HEK293 (cell line): ENCODE data around the gene TFR2.

Experiments
- CTCF ChIA-PET: fragments of 350-600 bp; formaldehyde crosslinking; extraction: SDS; loops from one replicate; lab custom pipeline; 2021; ENCODE audit warnings: antibody characterized with exemption; lab: Yijun Ruan, JAX
- POLR2A ChIA-PET: fragments of 300-600 bp; formaldehyde crosslinking; extraction: SDS; loops from one replicate; lab custom pipeline; 2020; ENCODE audit warnings: antibody characterized with exemption, inconsistent platforms; lab: Yijun Ruan, JAX
- H3K27ac ChIP-seq: fragments of 200-500 bp; sonication (Bioruptor generic); 2 replicates; pipeline ENCODE4 v1.5.1; 2014; ENCODE audit warnings: low read depth, low read length, control low read depth, inconsistent platforms; ENCODE audit errors: extremely low read depth
- H3K36me3 ChIP-seq, 2 experiments: fragments of 200-500 bp in 1 of 2; sonication (Bioruptor generic) in 1 of 2; 1 replicate in 1 of 2; 2 replicates in 1 of 2; pipeline ENCODE4 v1.5.1; 2014 to 2017; ENCODE audit warnings: inconsistent platforms in 2 of 2, low read length in 2 of 2; ENCODE audit not compliant: control insufficient read depth in 2 of 2, insufficient read depth in 1 of 2
- H3K4me1 ChIP-seq: fragments of 200-500 bp; sonication (Bioruptor generic); 2 replicates; pipeline ENCODE4 v1.5.1; 2014; ENCODE audit warnings: mild to moderate bottlenecking, low read length, inconsistent platforms; ENCODE audit not compliant: control insufficient read depth, insufficient read depth
- H3K4me3 ChIP-seq: 2 replicates; pipeline ENCODE4 v1.5.1; 2011; ENCODE audit warnings: low read depth, mild to moderate bottlenecking, control low read depth, low read length, moderate library complexity
- H3K9me3 ChIP-seq: fragments of 200-500 bp; sonication (Bioruptor generic); 2 replicates; pipeline ENCODE4 v1.5.1; 2014; ENCODE audit warnings: low read depth, low read length, inconsistent platforms; ENCODE audit not compliant: control insufficient read depth, insufficient read depth
- GLIS1 ChIP-seq: fragments of 450-650 bp; formaldehyde crosslinking; IDR thresholded peaks from 2 replicates; pipeline ENCODE4 v1.5.1; 2016; ENCODE audit warnings: missing biosample characterization, missing genetic modification characterization
- GLIS2 ChIP-seq: fragments of 450-650 bp; formaldehyde crosslinking; IDR thresholded peaks from 2 replicates; pipeline ENCODE4 v1.5.1; 2016; ENCODE audit warnings: missing biosample characterization, missing genetic modification characterization
- HOXC10 ChIP-seq: sonication (generic); formaldehyde crosslinking; IDR thresholded peaks from 2 replicates; pipeline ENCODE4 v1.8.1; 2023; ENCODE audit warnings: mild to moderate bottlenecking, missing genetic modification reagents
- KLF1 ChIP-seq: fragments of 450-650 bp; formaldehyde crosslinking; IDR thresholded peaks from 2 replicates; pipeline ENCODE4 v1.5.1; 2016; ENCODE audit warnings: missing biosample characterization, missing genetic modification characterization
- MZF1 ChIP-seq: fragments of 450-650 bp; formaldehyde crosslinking; IDR thresholded peaks from 2 replicates; pipeline ENCODE4 v1.5.1; 2017; ENCODE audit warnings: missing biosample characterization, missing genetic modification characterization, borderline replicate concordance
- PRDM1 ChIP-seq: fragments of 450-650 bp; formaldehyde crosslinking; IDR thresholded peaks from 2 replicates; pipeline ENCODE4; 2016; ENCODE audit warnings: missing biosample characterization, missing genetic modification characterization
- YY2 ChIP-seq: fragments of 450-650 bp; formaldehyde crosslinking; IDR thresholded peaks from 2 replicates; pipeline ENCODE4 v1.5.1; 2016; ENCODE audit warnings: missing biosample characterization, missing genetic modification characterization
- ZBTB48 ChIP-seq: fragments of 450-650 bp; formaldehyde crosslinking; IDR thresholded peaks from 2 replicates; pipeline ENCODE4 v1.5.1; 2016; ENCODE audit warnings: missing biosample characterization, missing genetic modification characterization
- ZFP69B ChIP-seq: fragments of 450-650 bp; formaldehyde crosslinking; IDR thresholded peaks from 2 replicates; pipeline ENCODE4 v1.5.1; 2016; ENCODE audit warnings: missing biosample characterization, missing genetic modification characterization
- ZIC2 ChIP-seq: fragments of 450-650 bp; formaldehyde crosslinking; IDR thresholded peaks from 2 replicates; pipeline ENCODE4 v1.5.1; 2016; ENCODE audit warnings: missing biosample characterization, missing genetic modification characterization
- ZNF133 ChIP-seq: fragments of 450-650 bp; formaldehyde crosslinking; IDR thresholded peaks from 2 replicates; pipeline ENCODE4 v1.5.1; 2016; ENCODE audit warnings: missing biosample characterization, missing genetic modification characterization
- ZNF23 ChIP-seq: fragments of 450-650 bp; formaldehyde crosslinking; IDR thresholded peaks from 2 replicates; pipeline ENCODE4 v1.5.1; 2016; ENCODE audit warnings: missing biosample characterization, missing genetic modification characterization, borderline replicate concordance
- ZNF394 ChIP-seq: fragments of 450-650 bp; formaldehyde crosslinking; IDR thresholded peaks from 2 replicates; pipeline ENCODE4 v1.5.1; 2016; ENCODE audit warnings: missing biosample characterization, missing genetic modification characterization, mild to moderate bottlenecking, moderate library complexity, borderline replicate concordance
- ZNF416 ChIP-seq: fragments of 450-650 bp; formaldehyde crosslinking; IDR thresholded peaks from 2 replicates; pipeline ENCODE4 v1.5.1; 2016; ENCODE audit warnings: missing biosample characterization, missing genetic modification characterization
- ZNF501 ChIP-seq: fragments of 450-650 bp; formaldehyde crosslinking; IDR thresholded peaks from 2 replicates; pipeline ENCODE4 v1.5.1; 2016; ENCODE audit warnings: missing biosample characterization, missing genetic modification characterization
- ZNF571 ChIP-seq: fragments of 450-650 bp; formaldehyde crosslinking; IDR thresholded peaks from 2 replicates; pipeline ENCODE4 v1.5.0; 2017; ENCODE audit warnings: missing biosample characterization, missing genetic modification characterization
- ZNF677 ChIP-seq: fragments of 450-650 bp; IDR thresholded peaks from 2 replicates; pipeline ENCODE4 v1.5.0; 2018; ENCODE audit warnings: missing biosample characterization, mild to moderate bottlenecking, missing genetic modification characterization, moderate library complexity
- ZNF843 ChIP-seq: fragments of 450-650 bp; formaldehyde crosslinking; IDR thresholded peaks from 2 replicates; pipeline ENCODE4 v1.5.1; 2016; ENCODE audit warnings: missing biosample characterization, missing genetic modification characterization
- ZSCAN30 ChIP-seq: fragments of 450-650 bp; IDR thresholded peaks from 2 replicates; pipeline ENCODE4 v1.5.1; 2018; ENCODE audit warnings: missing biosample characterization, mild to moderate bottlenecking, missing genetic modification characterization, moderate library complexity
- ZXDB ChIP-seq: fragments of 450-650 bp; formaldehyde crosslinking; IDR thresholded peaks from 2 replicates; pipeline ENCODE4 v1.5.1; 2016; ENCODE audit warnings: missing biosample characterization, missing genetic modification characterization
- TF ChIP-seq, protein P1 (sequence below): fragments of 450-650 bp; formaldehyde crosslinking; IDR thresholded peaks from 2 replicates; pipeline ENCODE4 v1.5.1; 2016; ENCODE audit warnings: missing biosample characterization, missing genetic modification characterization
- TF ChIP-seq, protein P2 (sequence below): fragments of 450-650 bp; formaldehyde crosslinking; IDR thresholded peaks from 2 replicates; pipeline ENCODE4 v1.5.1; 2016; ENCODE audit warnings: missing biosample characterization, missing genetic modification characterization
- TF ChIP-seq, protein P3 (sequence below): fragments of 450-650 bp; formaldehyde crosslinking; IDR thresholded peaks from 2 replicates; pipeline ENCODE4 v1.5.1; 2016; ENCODE audit warnings: missing biosample characterization, missing genetic modification characterization
- TF ChIP-seq, protein P4 (sequence below): fragments of 450-650 bp; formaldehyde crosslinking; IDR thresholded peaks from 2 replicates; pipeline ENCODE4 v1.5.1; 2016; ENCODE audit warnings: missing biosample characterization, missing genetic modification characterization

Gene TFR2

DNA sequence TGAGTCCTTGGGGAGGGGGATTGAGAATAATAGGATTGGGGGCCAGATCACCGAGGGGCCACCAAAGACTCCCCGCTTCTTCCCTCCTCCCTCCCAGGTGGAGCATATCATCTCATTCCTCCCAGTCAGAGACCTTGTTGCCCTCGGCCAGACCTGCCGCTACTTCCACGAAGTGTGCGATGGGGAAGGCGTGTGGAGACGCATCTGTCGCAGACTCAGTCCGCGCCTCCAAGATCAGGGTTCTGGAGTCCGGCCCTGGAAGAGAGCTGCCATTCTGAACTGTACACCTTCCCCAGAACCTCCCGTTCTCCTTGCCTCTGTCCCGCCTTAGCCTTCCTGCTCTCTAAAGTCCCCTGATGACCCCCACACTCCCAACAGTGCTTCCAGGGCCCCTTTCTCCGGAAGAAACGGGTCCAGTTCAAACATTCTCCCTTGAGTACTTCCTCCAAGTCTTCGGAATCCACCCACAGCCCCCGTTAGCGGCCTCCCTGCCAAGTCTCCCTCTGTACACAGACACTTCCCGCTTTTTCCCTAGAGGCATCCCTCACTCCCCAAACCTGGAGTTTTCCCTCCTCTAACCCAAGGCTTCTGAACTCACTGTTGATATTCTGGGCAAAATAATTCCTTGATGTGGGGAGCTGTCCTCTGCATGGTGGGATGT, 51.1 kb downstream of the TFR2 start:
- POLR2A ChIA-PET = no interaction called here
- CTCF ChIA-PET = interaction anchor here (1.7 kb wide), 1 partner anchor 103 kb away, joined by 4 read pairs; no protein-coding TSS in a partner anchor
- Histone ChIP-seq H3K9me3 (no peaks in the 10 kb centered on the region), H3K27ac (no peak overlapping the region), H3K36me3 (no peaks in the 10 kb centered on the region), H3K4me3 (no peak overlapping the region), H3K4me1 (peaks cover under 1% of the 10 kb centered on the region; the same call in 1 of the 2 replicates)
- no peak for TF ChIP-seq MZF1 (tag by site-specific recombination)
- TF ChIP-seq, protein P1, sequence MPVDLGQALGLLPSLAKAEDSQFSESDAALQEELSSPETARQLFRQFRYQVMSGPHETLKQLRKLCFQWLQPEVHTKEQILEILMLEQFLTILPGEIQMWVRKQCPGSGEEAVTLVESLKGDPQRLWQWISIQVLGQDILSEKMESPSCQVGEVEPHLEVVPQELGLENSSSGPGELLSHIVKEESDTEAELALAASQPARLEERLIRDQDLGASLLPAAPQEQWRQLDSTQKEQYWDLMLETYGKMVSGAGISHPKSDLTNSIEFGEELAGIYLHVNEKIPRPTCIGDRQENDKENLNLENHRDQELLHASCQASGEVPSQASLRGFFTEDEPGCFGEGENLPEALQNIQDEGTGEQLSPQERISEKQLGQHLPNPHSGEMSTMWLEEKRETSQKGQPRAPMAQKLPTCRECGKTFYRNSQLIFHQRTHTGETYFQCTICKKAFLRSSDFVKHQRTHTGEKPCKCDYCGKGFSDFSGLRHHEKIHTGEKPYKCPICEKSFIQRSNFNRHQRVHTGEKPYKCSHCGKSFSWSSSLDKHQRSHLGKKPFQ (tag by site-specific recombination) = no peak
- no peak for TF ChIP-seq KLF1 (tag by site-specific recombination)
- no peak for TF ChIP-seq ZNF394 (tag by site-specific recombination)
- no peak for TF ChIP-seq ZNF677 (tag by site-specific recombination)
- TF ChIP-seq HOXC10 (CRISPR knock-in tag) = no peak
- TF ChIP-seq ZXDB (tag by site-specific recombination) = no peak
- no peak for TF ChIP-seq ZNF571 (tag by site-specific recombination)
- TF ChIP-seq, protein P2, sequence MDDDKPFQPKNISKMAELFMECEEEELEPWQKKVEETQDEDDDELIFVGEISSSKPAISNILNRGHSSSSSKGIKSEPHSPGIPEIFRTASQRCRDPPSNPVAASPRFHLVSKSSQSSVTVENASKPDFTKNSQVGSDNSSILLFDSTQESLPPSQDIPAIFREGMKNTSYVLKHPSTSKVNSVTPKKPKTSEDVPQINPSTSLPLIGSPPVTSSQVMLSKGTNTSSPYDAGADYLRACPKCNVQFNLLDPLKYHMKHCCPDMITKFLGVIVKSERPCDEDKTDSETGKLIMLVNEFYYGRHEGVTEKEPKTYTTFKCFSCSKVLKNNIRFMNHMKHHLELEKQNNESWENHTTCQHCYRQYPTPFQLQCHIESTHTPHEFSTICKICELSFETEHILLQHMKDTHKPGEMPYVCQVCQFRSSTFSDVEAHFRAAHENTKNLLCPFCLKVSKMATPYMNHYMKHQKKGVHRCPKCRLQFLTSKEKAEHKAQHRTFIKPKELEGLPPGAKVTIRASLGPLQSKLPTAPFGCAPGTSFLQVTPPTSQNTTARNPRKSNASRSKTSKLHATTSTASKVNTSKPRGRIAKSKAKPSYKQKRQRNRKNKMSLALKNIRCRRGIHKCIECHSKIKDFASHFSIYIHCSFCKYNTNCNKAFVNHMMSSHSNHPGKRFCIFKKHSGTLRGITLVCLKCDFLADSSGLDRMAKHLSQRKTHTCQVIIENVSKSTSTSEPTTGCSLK = no peak

DNA sequence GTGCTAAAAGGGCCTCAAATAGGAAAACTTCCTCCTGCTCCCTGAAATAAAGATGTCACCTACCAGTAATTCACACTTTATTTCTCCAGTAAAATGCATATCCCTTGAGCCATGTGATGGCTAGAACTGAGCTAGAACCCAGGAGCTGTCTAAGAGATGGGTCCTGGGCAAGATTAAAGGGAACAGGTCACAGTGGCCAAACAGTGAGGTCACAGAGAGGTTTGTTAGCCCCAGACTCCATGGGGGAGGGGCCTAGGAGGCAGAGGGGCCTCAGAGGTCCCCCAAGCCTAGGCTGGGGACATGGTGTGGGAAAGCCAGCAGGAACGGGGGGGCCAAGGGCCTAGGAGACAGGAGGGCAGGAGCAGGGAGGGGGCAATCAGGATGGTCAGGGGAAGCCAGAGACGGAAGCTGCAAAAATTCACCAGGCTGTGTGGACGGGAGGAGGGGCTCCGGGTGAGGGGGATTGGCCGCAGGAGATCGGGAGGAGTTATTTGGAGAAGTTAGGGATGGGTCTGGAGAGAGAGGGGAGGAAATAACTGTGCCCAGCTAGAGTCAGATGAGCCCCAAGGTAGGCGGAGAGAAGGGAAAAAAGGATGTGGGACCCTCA, 51.9 kb downstream of the TFR2 start:
- Histone ChIP-seq H3K9me3 (no peaks in the 10 kb centered on the region), H3K4me3 (no peak overlapping the region), H3K27ac (no peak overlapping the region), H3K4me1 (peaks cover 8% of the 10 kb centered on the region), H3K36me3 (no peaks in the 10 kb centered on the region)
- ChIA-PET POLR2A (interaction anchor here (0.8 to 1.5 kb wide), 3 partner anchors 14 to 161 kb away, joined by 3 to 5 read pairs (median 4); partner anchors contain the start of genes MOSPD3 and ZCWPW1), CTCF (interaction anchor here (0.9 to 1.7 kb wide), 5 partner anchors 10 to 120 kb away, joined by 4 to 9 read pairs (median 5); no protein-coding TSS in a partner anchor)
- TF ChIP-seq ZIC2 = no peak
- no peak for TF ChIP-seq ZFP69B (tag by site-specific recombination)
- TF ChIP-seq GLIS2 (tag by site-specific recombination) = 0 out of 2 replicates have a peak, but pooled peaks have one; percentile 31

DNA sequence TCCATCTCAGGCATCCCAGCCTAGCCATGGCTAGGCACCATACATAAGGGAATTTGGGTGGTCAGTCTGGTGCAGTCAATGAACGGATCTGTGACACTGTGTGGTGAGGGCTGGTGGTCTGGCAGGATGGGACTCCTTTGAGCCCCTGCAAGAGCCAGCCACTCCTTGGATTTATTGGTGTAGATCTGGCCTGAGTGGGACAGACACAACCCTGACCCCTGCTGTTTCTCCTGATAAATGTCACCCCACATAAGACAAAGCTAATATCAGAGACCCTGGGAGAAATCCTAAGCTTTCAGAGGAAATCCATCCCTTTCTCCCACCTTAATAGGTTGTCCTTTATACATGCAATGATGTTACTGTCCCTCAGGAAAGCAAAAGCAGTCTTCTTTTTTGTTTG, 52.9 kb downstream of the TFR2 start:
- H3K4me1 ChIP-seq = peaks cover 12% of the 10 kb centered on the region
- ChIA-PET CTCF (interaction anchor here (0.5 to 1.7 kb wide), 11 partner anchors 11 to 166 kb away, joined by 3 to 9 read pairs (median 4); no protein-coding TSS in a partner anchor), POLR2A (interaction anchor here (0.6 to 1.5 kb wide), 5 partner anchors 15 to 286 kb away, joined by 3 to 5 read pairs (median 3); partner anchors contain the start of genes MOSPD3, SRRT and ZCWPW1)
- no peak overlapping the region for H3K4me3 ChIP-seq
- no peak overlapping the region for H3K27ac ChIP-seq
- no peaks in the 10 kb centered on the region for H3K9me3 ChIP-seq
- TF ChIP-seq, protein P3, sequence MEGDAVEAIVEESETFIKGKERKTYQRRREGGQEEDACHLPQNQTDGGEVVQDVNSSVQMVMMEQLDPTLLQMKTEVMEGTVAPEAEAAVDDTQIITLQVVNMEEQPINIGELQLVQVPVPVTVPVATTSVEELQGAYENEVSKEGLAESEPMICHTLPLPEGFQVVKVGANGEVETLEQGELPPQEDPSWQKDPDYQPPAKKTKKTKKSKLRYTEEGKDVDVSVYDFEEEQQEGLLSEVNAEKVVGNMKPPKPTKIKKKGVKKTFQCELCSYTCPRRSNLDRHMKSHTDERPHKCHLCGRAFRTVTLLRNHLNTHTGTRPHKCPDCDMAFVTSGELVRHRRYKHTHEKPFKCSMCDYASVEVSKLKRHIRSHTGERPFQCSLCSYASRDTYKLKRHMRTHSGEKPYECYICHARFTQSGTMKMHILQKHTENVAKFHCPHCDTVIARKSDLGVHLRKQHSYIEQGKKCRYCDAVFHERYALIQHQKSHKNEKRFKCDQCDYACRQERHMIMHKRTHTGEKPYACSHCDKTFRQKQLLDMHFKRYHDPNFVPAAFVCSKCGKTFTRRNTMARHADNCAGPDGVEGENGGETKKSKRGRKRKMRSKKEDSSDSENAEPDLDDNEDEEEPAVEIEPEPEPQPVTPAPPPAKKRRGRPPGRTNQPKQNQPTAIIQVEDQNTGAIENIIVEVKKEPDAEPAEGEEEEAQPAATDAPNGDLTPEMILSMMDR = peak; percentile 27; the same call in 1 of the 2 replicates
- no peak for TF ChIP-seq GLIS1 (tag by site-specific recombination)
- no peak for TF ChIP-seq YY2 (tag by site-specific recombination)
- no peak for TF ChIP-seq ZNF23 (tag by site-specific recombination)
- no peak for TF ChIP-seq ZNF501 (tag by site-specific recombination)
- TF ChIP-seq ZNF133 = no peak
- TF ChIP-seq ZBTB48 (tag by site-specific recombination) = no peak
- no peak for TF ChIP-seq ZSCAN30 (tag by site-specific recombination)
- TF ChIP-seq ZNF843 = no peak
- no peak for TF ChIP-seq ZNF416 (tag by site-specific recombination)
- peak; percentile 28; the same call in 1 of the 2 replicates for TF ChIP-seq PRDM1 (tag by site-specific recombination)
- TF ChIP-seq, protein P4, sequence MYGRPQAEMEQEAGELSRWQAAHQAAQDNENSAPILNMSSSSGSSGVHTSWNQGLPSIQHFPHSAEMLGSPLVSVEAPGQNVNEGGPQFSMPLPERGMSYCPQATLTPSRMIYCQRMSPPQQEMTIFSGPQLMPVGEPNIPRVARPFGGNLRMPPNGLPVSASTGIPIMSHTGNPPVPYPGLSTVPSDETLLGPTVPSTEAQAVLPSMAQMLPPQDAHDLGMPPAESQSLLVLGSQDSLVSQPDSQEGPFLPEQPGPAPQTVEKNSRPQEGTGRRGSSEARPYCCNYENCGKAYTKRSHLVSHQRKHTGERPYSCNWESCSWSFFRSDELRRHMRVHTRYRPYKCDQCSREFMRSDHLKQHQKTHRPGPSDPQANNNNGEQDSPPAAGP (tag by site-specific recombination) = no peak
- H3K36me3 ChIP-seq = no peaks in the 10 kb centered on the region
